K562 treated with DMSO at 1 percent for 4 hours (cell line): ENCODE data around the gene SLC43A1. TPM values are rescaled to one million over a fixed set of nuclear protein-coding genes. Genes with fewer than 3 reads are reported as not detected.

Experiments
- total RNA-seq: library from RNA; unstranded; fragments of 300-600 nt; gene quantifications from 2 replicates; pipeline ENCODE4 v1.2.3, GENCODE V29; 2022; ENCODE audit not compliant: insufficient read depth

Gene SLC43A1
- total RNA-seq: 95.1 and 105 TPM in 2 replicates

DNA sequence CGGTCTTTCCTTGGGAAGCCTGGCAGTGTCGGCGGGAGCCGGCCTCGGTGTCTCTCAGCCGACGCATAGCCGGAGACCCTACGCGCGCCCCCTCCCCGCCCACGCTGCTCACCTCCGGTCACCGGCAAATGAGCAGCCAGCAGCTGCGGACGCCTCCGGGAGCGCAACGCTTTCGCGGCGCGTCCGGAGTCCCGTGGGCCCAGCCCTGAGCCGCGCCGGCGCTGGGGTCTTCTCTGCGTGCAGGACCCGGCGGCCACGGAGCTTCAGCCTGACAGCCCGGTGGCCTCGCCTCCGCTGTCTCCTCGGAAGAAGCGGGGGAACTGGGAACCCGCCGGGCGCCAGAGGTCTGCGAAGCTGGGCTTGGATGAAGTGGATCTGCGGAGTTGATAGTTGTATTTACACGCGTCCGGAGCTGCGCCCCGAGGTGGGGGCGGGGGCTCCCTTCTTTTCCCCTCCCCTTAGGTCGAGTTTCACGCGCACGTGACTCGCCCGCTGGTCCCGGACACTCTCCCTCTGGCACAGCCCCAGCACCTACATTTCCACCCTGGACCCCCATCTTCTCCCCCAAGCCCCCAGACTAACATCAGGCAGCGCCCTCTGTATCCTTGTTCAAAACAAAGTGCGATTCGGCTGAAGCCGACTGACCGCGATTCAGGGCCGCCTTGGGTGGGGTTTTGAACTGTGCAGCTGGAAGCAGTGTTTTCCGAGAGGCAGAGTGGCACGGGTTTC is at the start of gene SLC43A1:
Gene SLC43A1, minus strand, starts transcription at position 371 of the 729 bp plus-strand sequence. CDS start 1,591 bp downstream, outside the sequence.

DNA sequence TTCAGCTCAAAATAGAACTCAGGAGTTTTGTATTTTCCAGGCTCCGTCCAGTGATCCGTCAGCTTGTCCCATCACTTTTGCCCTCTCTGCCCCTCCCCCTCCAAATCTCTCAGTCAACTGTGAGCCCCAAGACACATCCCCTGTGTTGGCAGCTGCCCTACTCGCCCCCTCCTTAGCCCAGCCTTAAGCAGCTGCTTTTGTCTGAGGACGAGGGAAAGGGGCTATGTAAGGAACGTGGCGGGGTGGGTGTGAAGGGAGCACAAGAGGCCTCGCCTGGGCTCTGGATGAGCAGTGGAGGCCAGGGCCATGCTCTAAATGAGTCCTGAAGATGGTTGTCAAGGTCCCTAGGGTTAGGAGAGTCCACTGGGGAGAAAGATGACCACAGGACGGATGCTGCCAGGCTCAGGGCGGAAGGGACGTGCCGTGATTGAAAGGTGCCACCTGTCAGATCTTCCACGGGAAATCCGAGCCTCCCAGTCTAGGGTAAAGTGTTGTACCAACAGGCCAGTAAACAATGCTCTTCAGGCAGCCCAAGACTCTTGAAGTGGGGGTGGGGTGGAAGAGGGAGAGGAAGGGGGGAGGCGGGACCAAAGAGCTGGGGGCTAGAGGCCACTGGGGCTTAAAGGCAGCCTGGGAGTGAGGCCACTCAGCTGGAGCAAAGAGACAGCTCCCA is 21.6 kb upstream of the SLC43A1 start, which contains the start of gene SMTNL1:
Gene SMTNL1, plus strand, starts transcription at position 649 of the 673 bp plus-strand sequence. CDS start 5,048 bp downstream, outside the sequence.

DNA sequence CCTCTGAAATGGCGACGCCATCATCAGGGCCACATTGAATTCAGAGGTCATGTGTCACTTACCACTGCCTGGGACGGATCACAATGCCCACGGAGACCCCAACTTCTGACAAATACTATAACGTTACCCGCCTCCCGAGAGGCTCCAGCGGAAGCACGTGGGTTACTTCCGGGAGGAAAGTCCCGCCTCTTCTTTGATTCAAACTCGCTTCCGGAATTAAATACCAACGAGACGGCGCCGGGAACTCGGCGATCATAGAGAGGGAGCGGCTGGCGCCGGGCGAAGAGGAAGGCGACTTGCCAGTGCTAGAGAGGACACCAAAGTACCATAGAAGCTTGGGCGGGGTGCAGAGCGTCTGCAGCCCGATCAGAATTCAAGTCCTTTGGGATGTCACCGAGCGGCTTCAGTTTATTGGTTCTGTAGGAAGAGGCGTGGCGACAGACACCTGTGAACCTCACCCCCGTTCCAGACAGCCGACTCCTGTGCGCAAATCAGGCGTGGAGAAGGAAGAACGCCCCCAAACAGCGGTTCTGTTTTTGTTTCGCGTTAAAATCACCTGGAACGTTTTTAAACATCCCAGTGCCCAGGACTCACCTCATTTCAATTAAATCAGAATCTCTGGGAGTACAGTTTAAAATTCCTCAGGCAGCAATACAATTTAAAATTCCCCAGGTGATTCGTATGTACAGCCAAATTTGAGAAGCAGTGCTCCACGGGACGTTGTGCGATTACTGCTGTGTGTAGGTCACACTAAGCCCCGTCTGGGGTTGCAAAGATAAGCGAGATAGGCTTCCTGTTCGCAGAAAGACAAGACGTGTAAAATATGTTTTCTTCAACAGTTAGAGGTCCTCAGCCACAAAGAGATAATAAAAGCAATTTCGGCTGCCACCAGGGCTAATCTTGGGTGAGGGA is 15.3 kb upstream of the SLC43A1 start, which contains the start of gene TIMM10:
Gene TIMM10, minus strand, starts transcription at position 159 of the 912 bp plus-strand sequence. CDS start 565 bp downstream, outside the sequence.

DNA sequence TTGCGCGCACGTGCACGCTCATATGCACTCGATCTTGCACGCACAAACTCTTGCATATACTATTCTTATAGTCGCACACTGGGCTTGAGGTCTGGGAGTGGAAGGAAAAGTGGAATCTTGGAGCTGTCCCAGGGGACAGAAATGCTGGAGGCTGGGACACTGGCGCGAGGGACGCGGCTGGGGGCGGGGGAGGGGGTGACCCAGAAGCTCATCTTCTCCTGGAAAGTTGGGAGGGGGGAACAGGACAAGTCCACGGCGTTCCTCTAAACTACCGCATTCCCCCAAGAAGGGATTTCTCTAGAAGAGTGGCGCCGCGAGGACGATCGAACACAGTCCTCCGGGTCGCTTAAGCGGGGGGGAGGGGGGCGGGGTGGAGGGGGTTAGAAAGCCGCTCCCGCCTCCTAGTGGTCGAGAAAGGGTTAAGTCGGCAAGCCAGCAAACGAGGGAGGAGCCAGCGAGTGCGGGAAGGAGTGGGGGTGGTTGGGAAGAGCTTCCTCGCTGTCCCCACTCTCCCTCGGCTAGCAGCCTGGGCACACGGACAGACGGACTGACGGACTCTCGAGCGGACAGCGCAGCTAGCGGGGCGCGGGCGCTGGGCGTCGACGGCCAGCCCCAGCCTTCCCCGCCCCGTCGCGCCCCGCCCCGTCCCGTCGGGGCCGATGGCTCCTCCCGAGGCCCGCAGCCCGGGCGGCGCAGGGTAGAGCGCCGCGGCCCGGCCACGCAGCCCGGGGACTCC is 55.3 kb downstream of the SLC43A1 start, which contains the start of gene RTN4RL2:
Gene RTN4RL2, plus strand, starts transcription at position 507 of the 736 bp plus-strand sequence. CDS start 338 bp downstream, outside the sequence.

Other genes starting within 250 kb of the SLC43A1 start
- 22.2 and 31.1 TPM in 2 replicates for gene TNKS1BP1, start 190.8 kb downstream of the SLC43A1 start, total RNA-seq
- 166 and 177 TPM in 2 replicates for gene SSRP1, start 179.8 kb downstream of the SLC43A1 start, total RNA-seq
- gene P2RX3, start 177.3 kb downstream of the SLC43A1 start, total RNA-seq: not detected in 2 replicates
- gene PRG3, start 134.6 kb downstream of the SLC43A1 start, total RNA-seq: not detected in 2 replicates
- gene PRG2, start 125.1 kb downstream of the SLC43A1 start, total RNA-seq: 33.0 and 59.3 TPM in 2 replicates
- 82.6 and 138 TPM in 2 replicates for gene SLC43A3, start 88.6 kb downstream of the SLC43A1 start, total RNA-seq
- gene RTN4RL2, start 55.2 kb downstream of the SLC43A1 start, total RNA-seq: 5.8 TPM in 2 replicates
- 24.9 and 45.6 TPM in 2 replicates for gene TIMM10, start 15.1 kb upstream of the SLC43A1 start, total RNA-seq
- gene SMTNL1, start 21.9 kb upstream of the SLC43A1 start, total RNA-seq: 0.80 TPM in 1 of 2 replicates, not detected in the other
- 95.6 and 107 TPM in 2 replicates for gene UBE2L6, start 52.0 kb upstream of the SLC43A1 start, total RNA-seq
- 1.6 TPM in 1 of 2 replicates, not detected in the other for gene SERPING1, start 82.0 kb upstream of the SLC43A1 start, total RNA-seq
- gene YPEL4, start 134.2 kb upstream of the SLC43A1 start, total RNA-seq: 1.6 and 2.7 TPM in 2 replicates
- 23.3 and 24.1 TPM in 2 replicates for gene CLP1, start 142.1 kb upstream of the SLC43A1 start, total RNA-seq
- 30.9 and 32.6 TPM in 2 replicates for gene ZDHHC5, start 152.4 kb upstream of the SLC43A1 start, total RNA-seq
- 25.1 and 25.7 TPM in 2 replicates for gene MED19, start 196.5 kb upstream of the SLC43A1 start, total RNA-seq
- 101 and 113 TPM in 2 replicates for gene TMX2, start 196.9 kb upstream of the SLC43A1 start, total RNA-seq
- gene SELENOH, start 225.8 kb upstream of the SLC43A1 start, total RNA-seq: 258 and 301 TPM in 2 replicates
- not detected in 2 replicates for gene BTBD18, start 236.1 kb upstream of the SLC43A1 start, total RNA-seq
- gene CTNND1, start 246.1 kb upstream of the SLC43A1 start, total RNA-seq: 37.7 and 38.5 TPM in 2 replicates